HG03103 (cell line): Measurements from ENCODE around the gene PDCD1.
"Not testable (repeated sequence)": the region's sequence is repeated elsewhere in the genome, so short reads cannot be mapped to it uniquely, and the experiment has no call there.

Experiments
- ATAC-seq: cut with Tn5 transposase; IDR thresholded peaks from one replicate; pipeline ENCODE4 v1.9.1; 2021; ENCODE audit warnings: low read depth; ENCODE audit not compliant: unreplicated experiment

Gene PDCD1

GRCh38 chr2:241814643-241815476, 43.8 kb downstream of the PDCD1 start:
- ATAC-seq, result no peak

GRCh38 chr2:241814393-241814642, 44.4 kb downstream of the PDCD1 start:
- ATAC-seq, result no peak

- ATAC-seq, result no peak
Measured at GRCh38 chr2:241813644-241814392, 44.9 kb downstream of the PDCD1 start.

GRCh38 chr2:241812730-241813643, 45.7 kb downstream of the PDCD1 start:
- ATAC-seq, result no peak

GRCh38 chr2:241811952-241812729, 46.6 kb downstream of the PDCD1 start:
- no peak for ATAC-seq

- ATAC-seq, result no peak
Measured at GRCh38 chr2:241811201-241811951, 47.3 kb downstream of the PDCD1 start.

- no peak for ATAC-seq
Measured at GRCh38 chr2:241810307-241811200, 48.1 kb downstream of the PDCD1 start.

GRCh38 chr2:241809383-241810306, 49.0 kb downstream of the PDCD1 start:
- no peak for ATAC-seq

- no peak for ATAC-seq
Measured at GRCh38 chr2:241808721-241809382, 49.8 kb downstream of the PDCD1 start, which contains the start of gene NEU4. TSS of gene NEU4 (plus strand) at chr2:241809193. CDS start at chr2:241814485, 5,292 bp downstream.

- no peak for ATAC-seq
Measured at GRCh38 chr2:241808051-241808720, 50.5 kb downstream of the PDCD1 start.

GRCh38 chr2:241806217-241806616, 52.5 kb downstream of the PDCD1 start:
- not testable (repeated sequence) for ATAC-seq

- no peak for ATAC-seq
Measured at GRCh38 chr2:241804326-241805229, 54.1 kb downstream of the PDCD1 start.

GRCh38 chr2:241803387-241804325, 55.0 kb downstream of the PDCD1 start:
- ATAC-seq, result no peak
